Activated CD4-positive, alpha-beta T cell treated with anti-CD3 and anti-CD28 coated beads, Interleukin-2, Interleukin-4, amounts not matched to agents 100 ng/mL and 50 ng/mL, durations not matched to agents 16 hours and 8 hours (primary cell): ENCODE measurements around the gene UQCC2.

Experiments used
- DNase-seq: peaks from one replicate; pipeline ENCODE4 v3.0.0-alpha.2; 2020; ENCODE audit warnings: low spot score

UQCC2 gene

DNA sequence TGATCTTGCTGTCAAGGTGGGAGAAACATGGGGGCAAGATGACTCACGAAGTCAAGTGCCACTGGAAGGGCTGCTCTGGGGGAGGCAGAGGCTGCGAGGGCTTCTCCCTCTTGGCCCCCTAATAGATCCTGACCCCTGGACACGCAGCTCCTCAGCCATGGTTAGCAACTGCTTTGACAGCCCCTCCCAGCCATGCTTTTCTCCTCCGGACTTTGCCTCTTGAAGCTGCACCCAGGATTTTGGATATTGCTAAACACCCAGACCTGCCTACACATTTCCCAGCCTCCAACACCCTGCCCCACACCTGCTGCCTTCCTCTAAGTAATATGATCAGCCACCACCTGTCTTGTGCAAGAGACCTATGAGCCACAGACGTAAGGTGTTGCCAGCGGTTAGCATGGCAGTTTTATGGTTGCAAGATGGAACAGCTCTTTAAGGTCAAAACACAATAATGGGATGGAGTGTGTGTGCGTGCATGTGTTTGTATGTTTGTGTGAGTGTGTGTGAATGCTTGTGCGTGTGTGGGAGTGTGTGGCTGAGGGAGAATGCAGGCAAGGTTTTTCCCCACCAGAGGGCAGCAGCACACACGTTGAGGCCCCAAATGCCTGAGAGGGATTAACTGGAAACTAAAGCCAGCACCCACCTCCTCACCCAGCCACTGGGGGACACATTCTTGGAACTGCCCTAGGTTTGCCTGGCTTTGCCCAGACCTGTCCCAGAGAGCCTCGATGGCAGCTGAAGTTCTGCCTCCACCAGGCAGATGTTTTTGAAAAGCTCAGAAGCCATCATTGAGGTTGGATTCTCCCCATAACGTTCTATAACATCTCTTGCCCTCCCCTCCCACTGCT is 32.7 kb upstream of the UQCC2 start:
- peak; percentile 69 for DNase-seq

DNA sequence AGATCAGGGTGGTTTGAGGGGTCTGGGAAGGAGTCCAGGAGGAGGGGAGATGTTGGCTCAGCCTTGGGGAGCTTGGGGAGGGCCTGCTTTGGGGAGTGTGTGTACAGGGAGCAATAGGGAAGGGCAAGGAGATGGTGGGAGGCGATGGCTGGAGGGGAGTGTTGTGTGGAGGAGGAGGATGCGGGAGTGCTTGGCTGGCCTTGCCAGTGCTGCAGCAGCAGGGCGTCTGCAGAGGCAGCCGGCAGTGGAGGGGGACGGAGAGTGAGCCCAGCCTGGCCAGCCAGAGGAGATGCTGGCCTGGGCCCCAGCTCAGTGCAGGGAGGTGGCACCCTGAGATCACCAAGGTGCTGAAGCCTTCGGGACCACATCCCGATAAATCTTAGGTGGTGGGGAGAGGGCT is 31.3 kb upstream of the UQCC2 start:
- DNase-seq = no peak

DNA sequence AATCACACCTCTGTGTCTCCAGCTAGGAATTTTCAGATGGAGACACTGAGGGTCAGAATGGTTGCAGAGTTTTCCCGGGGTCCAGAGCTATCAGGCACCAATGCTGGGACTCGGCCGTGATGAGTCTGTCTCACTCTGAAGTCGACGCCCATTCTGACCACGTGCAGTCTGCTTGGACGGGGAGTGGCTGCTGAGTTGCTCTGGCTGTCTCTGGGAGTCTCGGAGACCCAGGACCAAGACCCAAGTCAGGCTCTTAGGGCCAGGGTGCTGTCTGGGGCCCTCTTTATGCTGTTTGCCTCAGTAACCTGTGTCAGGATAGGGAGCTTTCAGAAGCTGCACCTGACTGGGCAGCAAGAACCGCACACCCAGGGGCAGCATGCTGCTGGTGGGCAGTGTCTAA is 30.6 kb upstream of the UQCC2 start:
- no peak for DNase-seq

DNA sequence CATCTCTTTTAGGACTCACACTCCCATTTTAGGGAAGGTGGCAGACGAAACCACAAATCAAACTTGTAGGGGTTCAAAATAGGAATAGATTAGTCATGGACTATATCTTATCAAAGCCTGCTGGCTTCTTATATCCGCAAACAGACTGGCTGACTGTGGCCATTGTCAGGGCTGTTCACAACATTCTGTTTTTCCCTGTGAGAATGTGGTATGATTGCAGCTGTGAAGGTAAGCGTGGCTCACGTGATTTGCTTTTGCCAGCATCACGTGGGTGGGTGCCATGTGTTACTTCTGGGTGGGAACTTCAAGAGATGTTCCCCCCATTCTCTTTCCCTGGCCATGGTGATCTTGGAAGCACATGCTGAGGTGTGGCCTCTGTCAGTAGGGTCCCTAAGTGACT is 29.3 kb upstream of the UQCC2 start:
- no peak for DNase-seq

DNA sequence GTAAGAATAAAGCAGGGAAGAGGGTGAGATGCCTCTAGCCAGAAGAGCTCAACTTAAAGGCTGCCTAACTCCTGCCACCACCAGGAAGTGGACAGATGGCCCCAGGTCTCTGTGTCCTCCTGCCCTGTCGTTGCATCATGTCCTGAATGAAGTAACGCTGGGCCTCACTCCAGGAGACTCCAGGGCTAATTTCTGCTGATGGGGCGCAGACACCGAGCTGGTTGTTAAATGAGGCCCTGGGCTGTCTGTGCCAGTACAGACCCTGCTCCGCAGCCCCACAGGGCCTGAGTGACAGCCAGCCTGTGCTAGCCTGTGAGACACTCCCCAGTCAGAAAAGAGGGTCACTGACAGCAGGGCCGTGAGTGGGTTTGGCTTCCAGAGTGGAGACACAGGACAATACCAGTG is 28.7 kb upstream of the UQCC2 start:
- DNase-seq = no peak

DNA sequence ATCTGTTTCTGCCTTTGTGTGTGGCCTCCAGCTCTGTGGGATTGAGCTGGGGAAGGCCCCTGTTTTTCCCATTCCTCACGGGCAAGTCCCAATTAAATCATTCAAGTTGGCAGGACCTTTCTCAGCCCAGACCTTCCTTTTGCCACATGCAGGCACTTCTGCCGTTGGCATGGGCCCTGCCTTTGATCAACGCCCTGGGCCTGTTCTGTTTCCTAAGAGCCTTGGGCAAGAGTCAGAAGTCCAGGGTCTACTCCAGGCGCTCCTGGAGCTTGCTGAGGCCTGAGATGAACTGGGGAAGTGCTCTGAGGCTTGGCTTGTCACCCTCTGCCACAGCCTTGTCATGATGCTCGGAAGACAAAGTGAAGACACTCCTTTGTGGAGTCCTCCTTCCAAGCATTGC is 28.1 kb upstream of the UQCC2 start:
- no peak for DNase-seq

DNA sequence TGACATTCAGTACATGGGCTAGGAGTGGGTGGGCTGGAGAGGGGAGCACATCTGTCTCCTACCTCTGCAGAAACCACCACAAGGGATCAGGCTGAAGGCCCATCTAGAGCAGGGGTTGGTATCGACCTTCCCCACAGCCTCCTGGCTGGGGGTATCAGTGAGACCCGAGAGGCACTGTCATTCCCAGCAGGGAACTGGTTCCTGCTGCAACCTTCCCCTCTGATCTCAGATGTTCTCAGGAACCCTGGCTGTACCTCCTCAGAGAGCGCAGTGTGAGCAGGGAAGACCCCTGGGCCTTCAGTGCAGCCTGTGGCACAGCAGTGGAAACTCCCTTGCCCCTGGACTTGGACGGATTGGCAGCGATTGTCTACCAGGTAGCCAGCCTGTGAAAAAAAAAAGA is 27.4 kb upstream of the UQCC2 start:
- no peak for DNase-seq

DNA sequence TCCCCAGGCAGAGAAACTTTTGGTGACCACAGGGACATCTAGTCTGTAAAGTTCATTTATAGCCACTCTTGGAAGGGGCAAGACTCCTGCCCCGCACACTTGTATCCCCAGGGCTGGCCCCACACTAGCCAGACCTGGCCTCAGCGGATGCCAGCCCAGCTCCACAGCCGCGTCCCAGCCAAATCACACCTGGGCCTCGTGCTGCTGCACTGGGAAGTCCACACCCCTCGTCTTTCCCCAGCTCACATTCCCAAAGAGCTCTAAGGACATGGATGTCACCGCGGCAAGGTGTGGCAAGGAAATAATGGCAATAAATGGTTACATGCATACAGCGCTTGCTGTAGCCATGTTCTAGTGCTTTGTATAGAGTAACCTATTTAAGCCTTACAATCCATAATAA is 26.7 kb upstream of the UQCC2 start:
- no peak for DNase-seq

DNA sequence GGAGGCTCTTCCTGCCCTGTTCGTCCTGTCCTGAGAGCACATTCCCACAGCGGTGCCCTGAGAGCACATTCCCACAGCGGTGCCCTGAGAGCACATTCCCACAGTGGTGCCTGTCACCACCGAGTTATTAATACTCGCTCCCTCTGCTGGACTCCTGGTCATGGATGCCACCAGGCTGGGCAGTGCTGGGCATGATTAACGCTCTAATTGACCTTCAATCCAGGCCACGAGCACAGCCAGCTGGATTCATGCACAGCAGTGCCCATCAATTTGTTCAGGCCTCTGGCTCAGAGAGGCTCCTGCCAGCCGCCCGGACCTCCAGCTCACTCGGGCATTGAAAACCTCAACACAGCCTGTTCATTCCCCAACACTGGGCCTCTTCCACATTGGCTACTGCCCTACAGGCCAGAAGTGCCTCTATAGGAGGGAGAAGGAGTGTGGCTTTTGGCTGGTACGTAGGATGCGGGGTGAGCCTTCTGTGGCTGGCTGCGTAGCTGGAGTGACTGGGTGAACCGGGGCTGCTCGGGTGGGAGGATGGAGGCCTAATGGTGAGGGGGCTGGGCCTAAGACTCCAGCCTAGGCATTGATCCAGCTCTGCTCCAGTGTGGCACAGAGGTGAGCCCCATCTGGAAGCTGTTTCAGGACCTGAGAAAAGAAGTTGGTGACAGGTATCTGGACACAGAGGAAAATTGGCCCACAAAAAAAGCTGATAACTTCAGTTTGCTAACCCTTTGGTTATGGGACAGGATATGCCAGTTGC is 25.9 kb upstream of the UQCC2 start:
- no peak for DNase-seq

DNA sequence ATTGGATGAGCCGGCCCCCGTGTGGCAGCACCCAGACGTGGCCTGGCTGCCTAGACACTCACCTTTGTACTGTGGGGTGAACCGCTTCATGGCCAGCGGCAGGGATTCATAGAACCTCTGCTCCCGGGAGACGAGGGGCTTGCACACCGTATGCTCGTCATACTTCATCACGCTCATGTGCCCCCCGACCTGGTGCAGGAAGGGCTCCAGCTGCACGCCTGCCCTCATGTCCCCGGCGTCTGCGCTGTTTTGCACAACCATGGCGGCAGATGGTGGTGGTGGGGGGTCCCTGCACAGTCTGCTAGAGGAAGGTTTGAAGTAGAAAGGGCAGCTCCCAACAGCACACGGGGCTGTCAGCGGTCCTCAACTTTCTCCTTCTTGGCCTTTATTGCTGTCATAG is 23.7 kb upstream of the UQCC2 start:
- DNase-seq = no peak

DNA sequence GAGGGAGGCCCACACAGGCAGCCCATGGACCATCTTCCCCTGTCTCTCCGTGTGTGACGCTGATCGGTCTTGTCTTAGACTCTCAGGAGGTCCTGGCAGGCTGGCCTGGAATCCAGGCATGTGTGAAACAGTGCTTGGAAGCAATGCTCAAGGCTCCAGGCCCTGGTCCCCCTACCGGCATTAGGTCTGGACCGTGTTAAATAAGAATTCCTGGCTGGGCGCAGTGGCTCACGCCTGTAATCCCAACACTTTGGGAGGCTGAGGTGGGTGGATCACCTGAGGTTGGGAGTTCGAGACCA is 22.2 kb upstream of the UQCC2 start:
- DNase-seq = no peak

DNA sequence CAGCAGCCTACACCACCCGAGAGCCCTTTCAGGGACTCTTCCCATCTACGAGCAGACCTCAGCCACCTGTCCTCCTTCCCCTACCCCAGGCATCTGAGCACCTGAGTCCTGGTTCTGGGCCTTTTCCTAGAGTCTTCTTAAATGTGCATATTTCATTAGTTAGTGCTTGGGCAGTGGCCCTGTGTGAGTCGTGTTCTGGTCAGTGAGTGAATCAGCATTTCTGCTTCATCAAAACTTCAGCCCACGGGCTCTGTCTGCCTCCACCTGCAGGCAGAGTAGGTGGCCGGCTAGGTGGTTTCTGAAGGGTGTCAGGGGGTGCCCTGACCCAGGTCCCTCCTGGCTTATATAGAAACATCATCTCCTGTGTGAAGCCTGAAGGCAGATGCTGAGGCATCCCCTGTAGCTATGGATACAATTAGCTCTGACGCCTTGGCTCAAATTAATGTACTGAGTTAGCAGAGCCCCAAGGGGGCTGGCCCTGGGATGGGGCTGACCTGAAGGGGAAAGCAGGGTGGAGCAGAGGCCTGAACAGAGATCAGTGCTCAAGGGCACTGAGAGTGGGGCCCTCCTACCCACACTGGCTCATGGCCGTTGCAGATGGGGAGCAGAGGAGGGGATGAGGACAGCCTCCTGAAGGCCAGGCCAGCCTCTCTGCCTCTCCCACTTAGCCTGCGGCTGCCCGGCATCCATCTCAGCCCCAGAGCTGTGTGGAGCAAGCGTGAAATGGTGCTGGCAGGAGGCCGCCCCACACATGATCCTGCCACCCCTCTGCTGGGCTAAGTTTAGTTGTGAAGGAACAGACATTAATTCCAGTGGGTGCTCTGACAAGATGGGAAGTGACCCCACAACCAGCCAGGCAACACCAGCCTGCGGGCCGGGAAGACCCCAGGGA is 21.6 kb upstream of the UQCC2 start:
- DNase-seq = no peak

DNA sequence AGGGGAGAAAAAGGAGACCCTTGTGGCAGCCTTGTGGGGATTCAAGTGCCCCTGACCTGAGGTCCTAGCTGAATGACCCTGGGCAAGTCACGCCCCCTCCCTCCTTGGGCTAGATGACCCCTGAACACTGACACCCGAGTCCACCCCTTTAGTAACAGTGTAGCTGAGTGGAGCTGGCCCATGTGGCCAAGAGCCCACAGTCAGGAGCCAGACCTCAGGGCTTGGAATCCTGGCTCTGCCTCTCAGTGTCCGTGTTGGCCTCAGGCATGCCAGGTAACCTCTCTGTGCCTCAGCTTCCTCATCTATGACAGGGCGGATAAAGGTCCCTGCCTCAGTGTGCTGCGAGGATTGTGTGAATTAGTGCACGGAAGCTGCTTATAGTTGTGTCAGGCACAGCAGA is 20.9 kb upstream of the UQCC2 start:
- no peak for DNase-seq

DNA sequence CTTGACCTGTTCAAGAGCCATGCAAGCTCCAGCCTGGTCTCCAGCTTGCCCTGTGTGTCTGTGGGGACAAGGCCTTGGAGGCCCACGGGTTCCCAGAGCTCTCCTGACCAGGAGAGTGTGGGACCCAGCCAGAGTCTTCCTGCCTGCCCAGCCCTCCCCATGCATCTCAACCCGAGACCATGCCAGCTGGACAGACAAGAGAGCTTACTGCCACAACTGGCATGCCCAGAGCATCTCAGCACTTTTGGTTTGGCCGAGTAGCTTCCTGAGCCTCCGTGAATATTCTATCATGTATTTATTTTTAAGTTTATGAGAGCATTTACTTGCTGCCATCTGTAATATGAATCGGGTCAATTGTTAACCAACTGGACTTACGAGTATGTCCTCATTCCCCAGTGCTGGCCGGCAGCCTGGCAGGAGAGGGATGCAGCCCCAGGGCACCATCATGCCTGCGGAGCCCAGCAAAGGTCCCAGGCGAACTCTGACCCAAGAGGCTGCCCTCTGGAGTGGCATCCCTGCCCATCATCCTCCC is 20.3 kb upstream of the UQCC2 start:
- no peak for DNase-seq

DNA sequence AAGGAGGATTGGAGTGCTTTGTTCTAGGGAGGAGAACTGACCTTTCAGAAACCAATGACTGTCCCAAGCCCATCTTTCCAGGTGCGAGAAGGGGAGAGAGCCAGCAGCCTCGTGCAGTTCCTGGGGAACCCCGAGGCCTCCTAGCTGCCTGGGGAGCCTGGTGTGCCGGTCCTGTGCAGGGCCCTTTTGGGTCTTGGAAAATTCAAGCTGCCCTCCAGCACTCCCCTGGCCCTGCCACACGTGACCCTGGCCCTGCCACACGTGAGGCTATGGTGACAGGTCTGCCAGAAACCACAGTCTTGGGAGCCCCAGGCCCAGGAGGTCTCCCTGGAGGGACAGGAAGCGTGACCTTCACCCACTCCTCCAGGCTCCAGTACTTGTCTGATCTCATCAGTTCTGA is 19.5 kb upstream of the UQCC2 start:
- no peak for DNase-seq

DNA sequence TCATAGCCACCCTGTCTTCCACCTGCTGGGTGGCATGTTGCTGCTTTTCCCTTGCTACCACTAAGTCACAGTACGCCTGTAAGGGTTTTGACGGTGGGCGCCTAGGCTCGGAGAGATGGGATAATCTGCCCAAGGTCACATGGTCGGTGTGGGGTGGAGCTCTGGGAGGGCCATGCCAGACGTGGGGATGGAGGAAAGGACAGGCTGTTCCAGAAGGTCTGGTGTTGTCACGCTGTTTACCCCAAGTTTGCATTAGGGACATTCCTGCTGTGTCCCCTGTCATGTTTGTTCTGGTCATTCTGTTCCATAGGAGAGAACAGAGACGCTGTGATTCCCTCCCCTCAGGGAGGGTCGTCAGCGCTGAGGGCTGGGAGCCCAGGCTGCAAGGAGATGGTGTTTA is 19.1 kb upstream of the UQCC2 start:
- DNase-seq = no peak

DNA sequence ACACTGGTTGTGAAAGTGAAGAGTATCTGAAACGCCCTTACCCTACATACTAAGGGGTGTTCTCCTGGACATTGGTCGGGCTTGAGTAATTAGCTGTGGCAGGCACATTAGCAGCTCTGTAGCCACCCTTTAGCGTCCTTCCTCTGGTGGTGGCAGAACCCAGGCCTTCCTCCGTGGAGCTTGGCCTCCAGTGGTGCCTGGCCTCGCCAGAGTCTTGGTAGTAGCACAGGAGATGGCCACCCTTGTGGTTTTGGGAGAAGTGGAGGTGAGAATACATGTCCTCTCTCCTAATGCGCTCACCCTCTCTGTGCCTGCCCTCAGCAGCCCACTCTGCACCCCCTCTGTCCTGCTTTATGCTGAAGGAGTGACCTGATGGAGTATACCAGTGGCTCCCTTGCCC is 17.6 kb upstream of the UQCC2 start:
- DNase-seq = no peak

DNA sequence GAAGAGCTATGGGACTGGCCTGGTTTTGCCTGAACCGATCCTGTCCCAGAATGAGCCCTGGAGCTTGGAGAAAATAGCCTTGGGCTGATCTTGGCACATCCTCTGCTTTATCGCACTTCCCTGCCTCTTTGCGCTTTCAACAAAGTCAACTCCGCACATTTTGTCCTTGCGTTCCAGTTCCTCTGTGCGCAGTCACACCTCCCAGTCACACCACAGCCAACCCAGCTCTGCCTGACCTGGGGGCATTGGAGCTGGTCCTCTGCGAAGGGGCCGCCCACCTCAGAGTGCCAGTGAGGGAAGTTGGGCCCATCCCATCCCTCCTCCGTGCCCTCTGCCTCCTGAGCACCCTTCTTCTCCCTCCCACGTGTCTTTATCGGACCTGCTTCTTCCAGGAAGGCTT is 16.9 kb upstream of the UQCC2 start:
- no peak for DNase-seq

DNA sequence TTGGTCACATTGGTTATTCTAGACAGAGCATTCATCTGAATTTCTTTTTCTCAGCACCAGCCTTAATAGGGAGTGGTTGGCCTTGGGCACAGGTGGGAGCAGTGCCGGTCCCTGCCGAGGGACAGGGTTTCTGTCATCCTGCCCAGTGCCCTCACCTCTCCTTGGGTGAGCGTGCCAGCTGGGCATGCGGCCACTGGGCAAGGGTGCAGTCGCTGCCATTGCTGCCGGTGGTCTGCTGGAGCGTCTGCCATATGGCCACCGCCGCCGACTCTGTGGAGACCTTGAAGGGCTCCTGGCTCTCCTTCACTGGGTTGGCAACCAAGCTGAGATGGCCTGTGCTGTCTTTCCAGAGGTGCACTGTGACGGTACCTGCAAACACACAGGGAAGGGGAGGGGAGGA is 16.4 kb upstream of the UQCC2 start:
- DNase-seq = no peak

DNA sequence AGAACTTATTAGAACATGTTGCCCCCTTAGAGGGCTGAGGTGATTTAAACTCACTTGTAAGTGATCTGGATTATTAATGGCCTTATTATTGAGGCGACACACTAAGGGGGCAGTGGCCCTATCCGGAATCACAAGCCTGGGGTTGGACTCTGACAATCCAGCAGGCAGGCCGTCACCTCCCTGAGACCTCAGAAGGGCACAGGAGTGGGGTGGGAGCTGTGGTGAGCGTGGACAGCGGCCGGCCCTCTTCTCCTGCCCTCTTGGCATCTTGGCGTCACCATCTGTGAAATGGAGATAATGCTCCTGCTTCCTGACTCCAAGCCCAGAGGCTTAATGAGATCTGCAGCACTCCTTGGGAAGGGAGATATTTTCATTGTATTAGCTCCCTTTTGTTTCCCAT is 15.6 kb upstream of the UQCC2 start:
- no peak for DNase-seq

DNA sequence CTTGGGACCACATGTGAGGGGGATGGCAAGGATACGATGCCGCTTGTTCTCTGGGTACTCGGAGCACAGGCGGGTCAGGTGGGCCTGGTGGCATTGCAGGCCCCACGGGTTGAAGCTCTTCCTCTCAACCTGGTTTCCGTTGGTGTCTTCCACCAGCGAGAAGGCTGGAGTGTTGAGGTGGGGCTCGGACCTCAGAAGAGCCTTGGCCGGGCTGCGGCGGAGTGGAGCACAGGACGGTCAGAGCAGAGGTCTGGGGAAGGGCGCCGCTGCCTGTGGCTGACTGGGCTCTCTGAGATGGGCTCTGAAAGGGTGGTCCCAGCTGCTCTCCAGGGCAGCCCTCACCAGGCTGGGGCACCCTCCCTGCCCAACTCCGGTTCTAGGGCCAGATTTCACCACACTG is 15.2 kb upstream of the UQCC2 start:
- DNase-seq = no peak

DNA sequence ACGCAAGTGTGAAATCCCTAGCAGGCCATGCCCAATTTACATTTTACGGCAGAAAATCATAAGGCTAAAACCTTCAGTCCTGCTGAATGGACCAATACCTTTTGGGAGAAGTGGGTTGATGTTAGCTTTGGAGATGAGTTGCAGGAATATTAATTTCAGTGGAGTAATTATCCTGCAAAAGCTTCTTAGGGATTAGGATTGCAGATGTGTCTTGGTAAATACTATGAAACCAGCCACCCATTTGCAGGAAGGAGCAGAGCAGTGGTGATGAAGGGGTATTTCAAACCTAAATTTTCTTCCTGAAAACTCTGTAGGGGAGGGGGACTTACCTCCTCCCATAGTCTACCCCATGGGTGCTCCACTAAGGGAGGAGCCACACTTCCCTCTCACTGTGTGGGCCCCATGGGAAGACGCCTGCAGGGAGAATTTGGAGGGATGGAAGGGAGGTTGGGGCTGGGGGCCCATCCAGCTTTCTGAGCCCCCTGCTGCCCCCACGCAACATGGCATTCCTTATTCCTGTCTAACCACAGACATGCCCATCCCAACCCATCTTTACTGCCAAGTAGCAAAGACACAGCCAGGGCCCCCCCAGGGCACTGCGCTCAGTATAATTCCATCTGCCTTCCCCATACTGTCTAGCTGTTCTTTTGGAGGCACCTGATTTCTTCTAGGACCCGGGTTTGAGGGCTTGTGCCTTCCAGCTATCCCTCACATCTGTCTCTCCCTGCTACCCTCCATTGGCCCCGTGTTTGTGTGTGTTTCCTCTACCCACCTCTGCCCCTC is 14.6 kb upstream of the UQCC2 start:
- DNase-seq = no peak
